Stimulated activated CD8-positive, alpha-beta memory T cell treated with anti-CD3 and anti-CD28 coated beads, Interleukin-4, amount 100 ng/mL, for 1 hour (primary cell): Measurements from ENCODE around the gene RAD23A.

Source experiments
- DNase-seq, 2 donors: peaks; one replicate each; pipeline ENCODE4 v3.0.0-alpha.2; 2020; ENCODE audit warnings: low read depth in 2 of 2, low spot score in 1 of 2

The RAD23A gene

GRCh38 chr19:13002166-13002898 is 56.7 kb downstream of the RAD23A start:
- no peak for DNase-seq

GRCh38 chr19:13003081-13003480 is 57.4 kb downstream of the RAD23A start:
- no peak for DNase-seq
